Prostate gland (tissue), 2 donors: ENCODE measurements around the gene KCNN3.

Source experiments
- POLR2A ChIP-seq: fragments of 450-650 bp; IDR thresholded peaks from one replicate; pipeline ENCODE4 v1.6.1; 2016; ENCODE audit warnings: antibody characterized with exemption, mild to moderate bottlenecking
- POLR2AphosphoS5 ChIP-seq: sonication (generic); formaldehyde crosslinking; IDR thresholded peaks from one replicate; pipeline ENCODE4 v1.6.1; 2017; ENCODE audit warnings: antibody characterized with exemption
- TF ChIP-seq, protein P1 (sequence below), 4 experiments: fragments of 200-600 bp in 2 of 4; fragments of 450-650 bp in 2 of 4; sonication (generic) in 2 of 4; IDR thresholded peaks; 1 replicate in 3 of 4; 2 replicates in 1 of 4; pipeline ENCODE4 v1.5.1; 2016 to 2019; ENCODE audit warnings: antibody characterized with exemption in 4 of 4, mild to moderate bottlenecking in 2 of 4, moderate library complexity in 2 of 4

- TF ChIP-seq, protein P1, sequence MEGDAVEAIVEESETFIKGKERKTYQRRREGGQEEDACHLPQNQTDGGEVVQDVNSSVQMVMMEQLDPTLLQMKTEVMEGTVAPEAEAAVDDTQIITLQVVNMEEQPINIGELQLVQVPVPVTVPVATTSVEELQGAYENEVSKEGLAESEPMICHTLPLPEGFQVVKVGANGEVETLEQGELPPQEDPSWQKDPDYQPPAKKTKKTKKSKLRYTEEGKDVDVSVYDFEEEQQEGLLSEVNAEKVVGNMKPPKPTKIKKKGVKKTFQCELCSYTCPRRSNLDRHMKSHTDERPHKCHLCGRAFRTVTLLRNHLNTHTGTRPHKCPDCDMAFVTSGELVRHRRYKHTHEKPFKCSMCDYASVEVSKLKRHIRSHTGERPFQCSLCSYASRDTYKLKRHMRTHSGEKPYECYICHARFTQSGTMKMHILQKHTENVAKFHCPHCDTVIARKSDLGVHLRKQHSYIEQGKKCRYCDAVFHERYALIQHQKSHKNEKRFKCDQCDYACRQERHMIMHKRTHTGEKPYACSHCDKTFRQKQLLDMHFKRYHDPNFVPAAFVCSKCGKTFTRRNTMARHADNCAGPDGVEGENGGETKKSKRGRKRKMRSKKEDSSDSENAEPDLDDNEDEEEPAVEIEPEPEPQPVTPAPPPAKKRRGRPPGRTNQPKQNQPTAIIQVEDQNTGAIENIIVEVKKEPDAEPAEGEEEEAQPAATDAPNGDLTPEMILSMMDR (IDR thresholded peaks at IDR 0.05) = no peak
- TF ChIP-seq POLR2A (no peak), POLR2AphosphoS5 (no peak)
These were observed 8.4 kb downstream of the KCNN3 start for GRCh38 chr1:154861607-154862094.
